ENCODE measurements around the gene GNG4.
"Not testable (repeated sequence)": the region's sequence is repeated elsewhere in the genome, so short reads cannot be mapped to it uniquely, and the experiment has no call there.

The GNG4 gene

DNA sequence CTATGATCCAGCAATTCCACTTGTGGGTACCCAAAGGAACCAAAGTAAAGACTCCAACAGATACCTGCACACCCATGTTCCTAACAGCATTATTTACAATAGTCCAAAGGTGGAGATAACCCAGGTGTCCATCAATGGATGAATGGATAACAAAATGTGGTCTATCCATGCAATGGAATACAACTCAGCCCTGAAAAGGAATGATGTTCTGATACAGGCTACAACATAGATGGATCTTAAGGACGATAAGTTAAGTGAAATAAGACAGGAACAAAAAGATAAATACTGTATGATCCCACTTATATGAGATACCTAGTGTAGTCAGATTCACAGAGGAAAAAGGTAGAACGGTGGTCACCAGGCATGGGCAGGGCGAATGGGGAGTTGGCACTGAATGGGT lies 69.7 kb downstream of the GNG4 start:
- no peak for DNase-seq

DNA sequence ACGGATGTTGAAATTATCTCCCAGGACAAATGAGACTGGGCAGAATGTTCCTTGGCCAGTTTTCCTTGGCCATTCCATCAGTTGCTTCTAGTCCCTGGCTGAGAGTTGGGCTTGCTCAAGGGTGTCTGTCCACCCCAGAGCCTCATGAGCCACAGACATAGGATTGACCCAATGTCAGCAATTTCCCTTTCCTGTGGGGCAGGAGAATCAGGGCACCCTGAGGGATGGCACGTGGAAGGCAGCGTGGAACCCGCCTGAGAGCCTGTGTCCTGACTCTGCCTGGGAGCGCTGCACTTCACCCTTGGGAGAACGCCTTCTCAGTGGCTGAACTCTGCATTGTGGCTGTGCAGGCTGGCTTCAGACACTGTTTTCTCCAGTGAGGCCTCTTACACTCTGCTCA lies 74.0 kb downstream of the GNG4 start:
- DNase-seq: no peak

GRCh38 chr1:235573880-235574279 lies 75.7 kb downstream of the GNG4 start:
- no peak for DNase-seq

- DNase-seq: not testable (repeated sequence)
Observed at GRCh38 chr1:235572971-235573370, 76.6 kb downstream of the GNG4 start.

GRCh38 chr1:235571482-235571881 lies 78.1 kb downstream of the GNG4 start:
- DNase-seq: no peak

DNA sequence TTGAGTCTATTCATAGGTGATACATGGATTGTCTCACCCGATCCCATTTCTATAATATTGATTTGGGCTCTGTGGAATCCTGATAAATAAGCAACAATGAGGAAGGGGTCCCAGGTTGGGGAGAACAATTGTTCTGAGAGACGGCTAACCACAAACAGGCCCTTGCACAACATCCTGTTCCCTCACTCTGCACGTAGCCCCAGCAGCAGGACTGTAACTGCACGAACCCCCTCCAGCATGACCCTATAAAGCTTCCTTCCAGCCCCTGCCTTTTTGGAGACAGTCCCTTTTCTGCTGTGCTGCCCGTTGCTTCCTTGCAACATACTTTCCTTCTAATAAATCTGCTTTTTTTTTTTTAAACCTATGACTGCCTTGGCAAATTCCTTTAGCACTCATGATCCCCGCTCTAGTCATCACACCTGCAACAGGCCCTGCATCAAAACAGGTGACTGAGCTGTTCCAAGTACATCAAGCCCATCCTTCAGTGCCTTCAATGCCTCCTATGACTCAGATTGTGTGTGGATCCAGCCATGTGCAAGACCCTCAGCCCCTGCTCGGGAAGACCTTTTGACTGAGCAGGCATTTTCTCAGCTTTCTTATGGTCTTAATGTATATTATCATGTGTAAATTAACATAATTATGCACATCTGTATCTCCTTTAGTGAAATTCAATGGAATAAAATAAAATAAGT lies 81.6 kb downstream of the GNG4 start:
- DNase-seq: no peak

GRCh38 chr1:235566084-235566483 lies 83.5 kb downstream of the GNG4 start:
- DNase-seq: no peak

DNA sequence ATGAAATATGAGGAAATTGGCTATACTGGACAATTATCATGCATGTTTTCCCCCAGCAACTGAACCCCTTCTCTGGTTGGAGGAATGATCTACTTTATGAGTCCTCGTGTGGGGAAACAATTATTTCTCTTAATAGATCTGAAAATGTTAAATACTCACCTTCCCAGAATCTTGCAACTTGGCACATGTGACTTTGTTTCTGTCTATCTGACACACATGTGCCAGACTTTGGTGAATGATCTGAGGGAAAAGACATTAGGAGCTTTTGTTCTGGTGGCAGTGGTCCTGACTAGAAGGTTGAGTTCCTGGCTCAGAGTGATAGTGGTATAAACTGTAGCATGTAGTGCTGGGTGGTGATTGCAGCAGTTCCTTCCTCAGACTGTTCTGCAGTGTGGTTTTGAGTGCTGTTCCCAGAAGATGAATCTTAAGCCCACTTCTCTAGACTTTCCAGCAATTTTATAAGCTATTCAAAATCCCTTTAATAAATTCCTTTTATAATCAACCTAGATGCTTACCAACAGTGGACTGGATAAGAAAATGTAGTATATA lies 86.0 kb downstream of the GNG4 start:
- no peak for DNase-seq

GRCh38 chr1:235562589-235562988 lies 87.0 kb downstream of the GNG4 start:
- no peak for DNase-seq

GRCh38 chr1:235558621-235559169 lies 90.9 kb downstream of the GNG4 start:
- DNase-seq: no peak

GRCh38 chr1:235557495-235557894 lies 92.1 kb downstream of the GNG4 start:
- no peak for DNase-seq

- no peak for DNase-seq
Observed at GRCh38 chr1:235556807-235557206, 92.8 kb downstream of the GNG4 start.

- no peak for DNase-seq
Observed at GRCh38 chr1:235553112-235553551, 96.5 kb downstream of the GNG4 start.

DNA sequence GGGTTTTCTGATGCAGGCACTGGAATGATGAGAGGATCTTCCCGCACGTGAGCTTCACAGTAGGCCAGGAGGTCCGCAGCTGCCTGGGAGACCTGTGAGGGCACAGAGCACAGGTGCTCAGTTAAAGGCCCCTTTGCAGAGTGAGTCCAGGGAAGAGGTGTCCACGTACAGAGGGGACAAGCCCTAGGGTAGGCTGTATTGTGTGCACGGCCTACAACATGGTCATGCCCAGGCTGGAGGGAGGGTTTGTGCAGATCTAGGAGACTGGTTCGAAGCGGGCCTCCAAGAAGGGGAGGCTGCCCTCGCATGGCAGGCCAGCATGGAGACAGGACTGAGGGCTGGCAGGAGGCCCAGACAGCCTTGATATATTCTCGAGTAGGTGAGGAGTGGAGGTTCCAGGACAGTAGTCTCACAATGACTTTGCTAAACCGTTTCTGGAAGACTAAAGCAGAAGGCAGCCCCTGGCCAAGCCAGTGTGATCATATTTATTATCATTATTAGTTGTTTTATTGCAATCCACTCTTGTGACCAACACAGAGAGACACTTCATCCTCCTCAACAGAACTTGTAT lies 97.4 kb downstream of the GNG4 start:
- DNase-seq: no peak

DNA sequence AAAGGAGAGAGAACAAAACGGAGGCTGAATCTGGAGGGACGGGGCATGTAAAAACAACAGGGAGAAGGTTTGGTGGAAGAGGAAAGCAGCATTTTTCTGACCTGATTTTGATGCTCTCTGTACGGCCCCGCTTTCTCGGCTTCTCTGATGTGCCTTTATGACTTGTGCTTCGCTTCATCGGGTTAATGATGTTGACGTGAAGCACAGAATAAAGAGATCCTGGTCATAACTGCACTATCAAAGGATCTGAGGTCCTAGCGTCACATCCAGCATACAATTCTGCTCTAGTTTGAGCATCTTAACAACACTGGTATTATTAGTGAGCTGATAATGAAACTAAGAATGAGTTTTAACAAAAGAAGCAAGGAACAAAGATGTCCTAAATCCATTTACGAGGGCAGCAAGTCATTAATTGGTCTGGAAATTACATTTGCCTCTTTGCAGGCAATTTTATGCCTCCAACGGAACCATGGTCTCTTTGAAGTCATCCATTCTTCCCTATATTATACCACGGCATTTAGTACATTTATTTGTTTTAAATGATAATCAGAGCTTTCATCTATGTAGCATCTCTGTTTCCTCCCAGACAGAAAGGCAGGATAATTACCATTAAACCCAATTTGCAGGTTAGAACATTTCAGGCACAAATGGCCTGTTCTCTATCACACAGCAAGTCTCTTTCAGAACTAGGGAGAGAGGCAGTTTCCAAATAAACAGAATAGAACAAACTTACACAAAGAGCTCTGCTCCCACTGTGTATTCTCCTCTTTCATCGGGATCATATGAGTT lies 100.0 kb downstream of the GNG4 start:
- no peak for DNase-seq

- DNase-seq: peak; percentile 5
Observed at GRCh38 chr1:235546369-235547155, 103.0 kb downstream of the GNG4 start.

- DNase-seq: no peak
Observed at GRCh38 chr1:235545292-235545930, 104.2 kb downstream of the GNG4 start.

GRCh38 chr1:235542845-235543244 lies 106.7 kb downstream of the GNG4 start:
- not testable (repeated sequence) for DNase-seq

DNA sequence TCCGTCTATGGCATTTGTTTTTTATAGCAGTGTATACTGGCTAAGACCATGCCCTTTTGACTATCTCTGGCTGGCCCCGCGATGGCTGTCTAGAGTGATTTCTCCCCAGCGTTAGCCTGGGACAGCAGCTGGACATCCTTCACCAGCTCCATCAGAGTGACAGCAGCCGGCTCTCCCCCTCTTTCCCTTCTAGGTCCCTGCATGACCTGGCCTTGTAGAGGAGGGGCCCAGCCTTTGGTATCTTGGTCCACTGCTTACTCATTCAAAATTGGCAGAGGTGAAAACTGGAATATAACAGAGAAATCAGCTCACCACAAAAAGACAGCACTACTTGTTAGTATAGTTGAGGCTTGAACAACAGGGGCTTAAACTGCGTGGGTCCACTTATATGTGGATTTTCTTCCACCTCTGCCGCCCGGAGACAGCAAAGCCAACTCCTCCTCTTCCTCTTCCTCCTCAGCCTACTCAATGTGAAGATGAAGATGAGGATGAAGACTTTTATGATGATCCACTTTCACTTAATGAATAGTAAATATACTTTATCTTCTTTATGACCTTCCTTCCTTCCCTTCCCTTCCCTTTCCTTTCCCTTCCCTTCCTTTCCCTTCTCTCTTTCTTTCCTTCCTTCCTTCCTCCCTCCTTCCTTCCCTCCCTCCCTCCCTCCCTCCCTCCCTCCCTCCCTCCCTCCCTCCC lies 116.0 kb downstream of the GNG4 start:
- no peak for DNase-seq

DNA sequence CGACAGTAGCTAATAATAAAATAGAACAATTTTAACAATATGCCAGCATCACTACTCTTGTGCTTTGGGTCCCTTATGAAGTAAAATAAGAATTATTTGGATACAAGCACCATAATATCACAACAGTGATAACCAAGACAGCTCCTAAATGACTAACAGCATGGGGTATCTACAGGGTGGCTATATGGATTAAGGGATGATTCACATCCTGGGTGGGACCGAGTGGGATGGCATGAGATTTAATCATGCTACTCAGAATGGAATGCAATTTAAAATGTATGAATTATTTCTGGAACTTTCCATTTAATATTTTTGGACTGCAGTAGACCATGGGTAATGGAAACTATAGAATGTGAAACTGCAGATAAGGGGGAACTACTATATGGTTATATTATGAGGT lies 117.2 kb downstream of the GNG4 start:
- no peak for DNase-seq

DNA sequence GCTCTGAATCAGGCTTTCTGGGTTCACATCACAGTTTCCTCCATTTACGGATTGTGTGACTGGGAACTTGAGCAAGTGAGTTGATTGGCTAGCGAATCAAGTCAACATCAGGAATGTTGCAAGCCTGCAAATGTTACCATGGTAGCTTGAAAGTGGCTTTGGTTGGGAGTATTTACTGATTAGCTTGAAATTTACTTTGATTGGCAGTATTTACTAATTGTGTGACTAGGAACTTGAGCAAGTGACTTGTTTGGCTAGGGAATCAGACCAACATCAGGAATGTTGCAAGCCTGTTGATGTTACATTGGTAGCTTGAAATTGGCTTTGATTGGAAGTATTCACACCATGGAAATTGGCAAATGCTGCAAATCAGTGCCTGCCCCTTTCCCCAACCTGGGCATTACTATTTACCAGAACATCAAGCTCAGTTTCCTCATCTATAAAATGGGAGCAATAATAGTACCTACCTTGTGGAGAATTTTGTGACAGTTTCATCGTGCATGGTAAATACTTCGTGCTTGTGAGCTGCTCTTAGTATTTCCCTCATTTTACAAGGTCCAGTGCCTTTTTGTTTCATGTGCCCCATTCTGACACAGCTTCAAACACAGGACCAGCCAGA lies 122.3 kb downstream of the GNG4 start:
- DNase-seq: no peak

All from CD4-positive, alpha-beta T cell treated with Interleukin-17A for 1 hour (primary cell).